Nephron progenitor cell (in vitro differentiated cells): Measurements from ENCODE around the gene CFAP73.

Experiments used
- DNase-seq: peaks from one replicate; pipeline ENCODE4 v3.0.0; 2021
- H3K27ac Mint-ChIP-seq: 2 replicates; pipeline ENCODE4 v1.8.0; 2021; ENCODE audit warnings: mild to moderate bottlenecking, moderate library complexity, mixed read lengths
- H3K27me3 Mint-ChIP-seq: 2 replicates; pipeline ENCODE4 v1.8.0; 2021; ENCODE audit warnings: mild to moderate bottlenecking, low read depth, mixed read lengths; ENCODE audit not compliant: poor library complexity
- H3K36me3 Mint-ChIP-seq: 2 replicates; pipeline ENCODE4 v1.8.0; 2021; ENCODE audit warnings: low read depth, mixed read lengths
- H3K4me1 Mint-ChIP-seq: 2 replicates; pipeline ENCODE4 v1.8.0; 2021; ENCODE audit warnings: mixed read lengths
- H3K4me3 Mint-ChIP-seq: 2 replicates; pipeline ENCODE4 v1.8.0; 2021; ENCODE audit warnings: mild to moderate bottlenecking, moderate library complexity, mixed read lengths
- H3K9me3 Mint-ChIP-seq: 2 replicates; pipeline ENCODE4 v1.8.0; 2021; ENCODE audit warnings: mild to moderate bottlenecking, moderate library complexity, mixed read lengths
- CTCF ChIP-seq: fragments of 200-600 bp; sonication (generic); IDR thresholded peaks from 2 replicates; pipeline ENCODE4 v1.5.0; 2021; ENCODE audit warnings: antibody characterized with exemption

CFAP73 gene

GRCh38 chr12:113196582-113196981 lies 47.1 kb downstream of the CFAP73 start:
- no peaks in the 10 kb centered on the region for H3K9me3 Mint-ChIP-seq

GRCh38 chr12:113196990-113197389 lies 47.5 kb downstream of the CFAP73 start:
- Mint-ChIP-seq H3K4me1 (peaks cover 44% of the 10 kb centered on the region), H3K27me3 (peaks cover 2% of the 10 kb centered on the region), H3K4me3 (no peak overlapping the region), H3K36me3 (peaks cover 13% of the 10 kb centered on the region), H3K9me3 (no peaks in the 10 kb centered on the region), H3K27ac (no peak overlapping the region)
- peak; percentile 58 for TF ChIP-seq CTCF
- peak; percentile 45 for DNase-seq

More at GRCh38 chr12:113196582-113196981, 47.1 kb downstream of the CFAP73 start:
- Mint-ChIP-seq H3K36me3 (peaks cover 17% of the 10 kb centered on the region), H3K4me1 (peaks cover 47% of the 10 kb centered on the region), H3K27ac (no peak overlapping the region), H3K4me3 (no peak overlapping the region), H3K27me3 (peaks cover 2% of the 10 kb centered on the region)
- no peak for TF ChIP-seq CTCF
- DNase-seq, result no peak

- no peak overlapping the region for H3K4me3 Mint-ChIP-seq
- H3K4me1 Mint-ChIP-seq, result peaks cover 38% of the 10 kb centered on the region
- no peak for TF ChIP-seq CTCF
- H3K27me3 Mint-ChIP-seq, result peaks cover 2% of the 10 kb centered on the region
- H3K9me3 Mint-ChIP-seq, result no peaks in the 10 kb centered on the region
- H3K27ac Mint-ChIP-seq, result no peak overlapping the region
- peaks cover 7% of the 10 kb centered on the region for H3K36me3 Mint-ChIP-seq
- DNase-seq, result no peak
These were observed 48.1 kb downstream of the CFAP73 start for GRCh38 chr12:113197518-113198077.

GRCh38 chr12:113198296-113198695 lies 48.8 kb downstream of the CFAP73 start:
- peaks cover 6% of the 10 kb centered on the region for H3K36me3 Mint-ChIP-seq
- peak overlapping the region; percentile 17 for H3K27ac Mint-ChIP-seq
- peaks cover 34% of the 10 kb centered on the region for H3K4me1 Mint-ChIP-seq
- no peak for TF ChIP-seq CTCF
- H3K27me3 Mint-ChIP-seq, result peaks cover 2% of the 10 kb centered on the region
- no peaks in the 10 kb centered on the region for H3K9me3 Mint-ChIP-seq
- H3K4me3 Mint-ChIP-seq, result no peak overlapping the region
- DNase-seq, result no peak

GRCh38 chr12:113200021-113200797 lies 50.7 kb downstream of the CFAP73 start:
- no peak for DNase-seq
- Mint-ChIP-seq H3K4me1 (peaks cover 24% of the 10 kb centered on the region), H3K27me3 (peaks cover 2% of the 10 kb centered on the region), H3K36me3 (no peaks in the 10 kb centered on the region), H3K4me3 (no peak overlapping the region), H3K27ac (no peak overlapping the region), H3K9me3 (no peaks in the 10 kb centered on the region)
- no peak for TF ChIP-seq CTCF
